Left ventricle myocardium inferior (tissue), 1 donor: ENCODE data around the gene DCTN1. TPM values are rescaled to one million over a fixed set of nuclear protein-coding genes. Genes with fewer than 3 reads are reported as not detected.

Experiments
- DNase-seq: peaks from one replicate; pipeline ENCODE4 v3.0.0-alpha.2; 2020
- H3K27ac ChIP-seq: fragments of 200-600 bp; replicated peaks from 2 replicates; pipeline ENCODE4 v1.8.0; 2021
- H3K27me3 ChIP-seq: fragments of 200-600 bp; 2 replicates; pipeline ENCODE4 v1.8.0; 2021; ENCODE audit warnings: low read depth
- H3K36me3 ChIP-seq: fragments of 200-600 bp; 2 replicates; pipeline ENCODE4 v1.8.0; 2021
- H3K4me1 ChIP-seq: fragments of 200-600 bp; 2 replicates; pipeline ENCODE4 v1.8.0; 2021
- H3K4me3 ChIP-seq: fragments of 200-600 bp; 2 replicates; pipeline ENCODE4 v1.8.0; 2021; ENCODE audit warnings: mild to moderate bottlenecking, moderate library complexity
- H3K9me3 ChIP-seq: fragments of 200-600 bp; replicated peaks from 2 replicates; pipeline ENCODE4 v1.8.0; 2021
- CTCF ChIP-seq: fragments of 200-600 bp; IDR thresholded peaks from 2 replicates; pipeline ENCODE4 v1.8.0; 2021; ENCODE audit warnings: antibody characterized with exemption, mild to moderate bottlenecking, borderline replicate concordance
- intact Hi-C: fragments of 100-400 bp; cut with micrococcal nuclease; formaldehyde crosslinking; loops from one replicate; pipeline ENCODE4 v1.11.0; 2022
- total RNA-seq: library from RNA; stranded (reverse); fragmentation: NEBNext Ultra II Directional; extraction: Animal tissue kit (Norgen Biotek cat#: 25700); gene quantifications from one replicate; pipeline ENCODE4 v1.2.1, GENCODE V29; 2021
- donor health status: DM: no; HTN: yes; CAD: no; lungs with severe emphysema.

DCTN1 gene
- total RNA-seq, 1 donor from 2014 or later, result 201 TPM

- H3K4me1 ChIP-seq, result peaks cover 20% of the 10 kb centered on the region
- H3K36me3 ChIP-seq, result peaks cover 100% of the 10 kb centered on the region
- H3K4me3 ChIP-seq, result no peak overlapping the region
- H3K27ac ChIP-seq, result no peak overlapping the region
- H3K9me3 ChIP-seq, result no peaks in the 10 kb centered on the region
- no peaks in the 10 kb centered on the region for H3K27me3 ChIP-seq
- no peak for DNase-seq
- intact Hi-C loops, result no loop called here
- no peak for TF ChIP-seq CTCF
These were observed 18.8 kb downstream of the DCTN1 start for GRCh38 chr2:74361327-74361726.

GRCh38 chr2:74357627-74358026, 22.5 kb downstream of the DCTN1 start:
- H3K27ac ChIP-seq, result no peak overlapping the region
- no peaks in the 10 kb centered on the region for H3K4me1 ChIP-seq
- H3K4me3 ChIP-seq, result no peak overlapping the region
- no peaks in the 10 kb centered on the region for H3K9me3 ChIP-seq
- no peaks in the 10 kb centered on the region for H3K27me3 ChIP-seq
- intact Hi-C loops, result no loop called here
- H3K36me3 ChIP-seq, result peaks cover 71% of the 10 kb centered on the region
- TF ChIP-seq CTCF, result no peak
- DNase-seq, result no peak

- no peaks in the 10 kb centered on the region for H3K9me3 ChIP-seq
- intact Hi-C loops, result no loop called here
- H3K4me3 ChIP-seq, result no peak overlapping the region
- no peaks in the 10 kb centered on the region for H3K27me3 ChIP-seq
- H3K4me1 ChIP-seq, result no peaks in the 10 kb centered on the region
- H3K27ac ChIP-seq, result no peak overlapping the region
- no peak for DNase-seq
- no peak for TF ChIP-seq CTCF
- H3K36me3 ChIP-seq, result no peaks in the 10 kb centered on the region
These were observed 30.2 kb downstream of the DCTN1 start for GRCh38 chr2:74349889-74350288.

GRCh38 chr2:74347742-74348141, 32.4 kb downstream of the DCTN1 start:
- H3K4me3 ChIP-seq, result no peak overlapping the region
- intact Hi-C loops, result no loop called here
- H3K27me3 ChIP-seq, result no peaks in the 10 kb centered on the region
- H3K9me3 ChIP-seq, result no peaks in the 10 kb centered on the region
- H3K27ac ChIP-seq, result no peak overlapping the region
- H3K4me1 ChIP-seq, result no peaks in the 10 kb centered on the region
- no peaks in the 10 kb centered on the region for H3K36me3 ChIP-seq
- DNase-seq, result no peak
- TF ChIP-seq CTCF, result no peak

- Histone ChIP-seq H3K36me3 (no peaks in the 10 kb centered on the region), H3K27ac (no peak overlapping the region), H3K4me3 (no peak overlapping the region), H3K4me1 (no peaks in the 10 kb centered on the region), H3K27me3 (no peaks in the 10 kb centered on the region), H3K9me3 (no peaks in the 10 kb centered on the region)
- no peak for DNase-seq
- intact Hi-C loops, result no loop called here
- no peak for TF ChIP-seq CTCF
These were observed 32.8 kb downstream of the DCTN1 start for GRCh38 chr2:74347303-74347702.
